ENCODE measurements around the gene ACTR1B.
A peak's percentile ranks its signal among the peaks of the same experiment; 100 is the strongest.
"Not testable (repeated sequence)": the region's sequence is repeated elsewhere in the genome, so short reads cannot be mapped to it uniquely, and the experiment has no call there.

The ACTR1B gene

DNA sequence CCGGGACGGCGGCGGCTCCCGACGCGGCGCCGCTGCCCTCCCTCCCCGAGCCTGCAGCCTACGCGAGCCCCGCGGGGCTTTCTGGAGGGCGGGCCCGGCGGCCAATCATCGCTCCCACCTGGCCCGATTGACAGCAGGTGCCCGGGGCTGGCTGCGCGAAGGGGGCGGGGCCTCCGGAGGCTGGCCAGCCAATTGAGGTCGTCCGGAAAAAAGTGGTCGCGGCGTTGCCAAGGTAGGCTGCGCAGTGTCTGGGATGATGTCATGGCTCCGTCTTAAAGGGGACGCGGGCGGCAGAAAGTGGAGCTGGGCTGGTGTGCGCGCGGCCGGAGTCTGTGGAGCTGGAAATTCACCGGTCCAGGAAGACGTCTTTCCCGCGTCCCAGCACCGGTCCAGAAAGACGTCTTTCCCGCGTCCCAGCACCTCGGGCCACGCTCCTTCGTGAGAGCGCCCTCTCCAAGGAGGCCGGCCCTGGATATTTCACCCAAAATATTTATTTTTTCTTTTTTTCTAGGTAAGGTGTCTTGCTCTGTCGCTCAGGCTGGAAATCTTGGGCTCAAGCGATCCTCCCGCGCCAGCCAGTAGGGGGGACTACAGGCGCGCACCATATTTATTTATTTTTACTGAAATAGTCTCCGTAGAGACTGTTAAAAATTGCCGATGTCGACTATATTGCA is at the start of gene ACTR1B:
Gene ACTR1B (minus strand): TSS at position 83 of the 674 bp plus-strand sequence. CDS start 154 bp downstream, outside the sequence.
- intact Hi-C loops (cut with DNase I) = loop anchor here (1.0 kb wide), 1 partner anchor 18 kb away; the partner anchor contains the start of gene COX5B

DNA sequence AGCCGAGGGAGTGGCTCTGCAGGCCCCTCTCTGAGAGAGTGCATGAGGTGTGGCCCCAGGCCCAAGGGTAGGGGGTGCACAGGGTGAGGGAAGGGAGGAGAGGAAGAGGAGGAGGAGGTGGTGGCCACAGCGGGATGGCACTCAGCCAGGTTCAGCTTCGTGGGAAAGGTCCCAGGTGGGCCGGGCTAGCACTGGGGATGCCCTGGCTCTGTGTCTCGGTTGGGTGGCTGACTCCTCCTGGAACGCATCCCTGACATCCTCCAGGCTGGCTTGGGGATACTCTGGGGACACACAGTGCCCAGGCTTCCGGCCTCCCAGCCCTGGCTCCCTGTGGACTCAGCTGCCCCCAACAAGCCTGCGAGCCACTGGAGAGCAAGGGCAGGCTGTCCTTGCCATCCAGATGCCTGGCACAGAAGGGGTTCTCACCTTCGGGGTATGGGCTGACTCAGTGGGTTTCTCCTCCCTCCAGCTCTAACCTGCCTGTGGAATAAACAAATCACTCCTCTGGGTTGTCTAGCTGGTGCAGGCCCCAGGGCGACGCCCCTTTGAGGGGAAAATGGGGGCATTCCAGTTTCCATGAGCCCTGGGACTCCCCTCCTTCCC is 49.0 kb upstream of the ACTR1B start:
- DNase-seq = peak in 1 of 42 donors; percentile 0
- intact Hi-C loops (cut with DNase I) = no loop called here

More for the DNA sequence above, at the start of gene ACTR1B:
- DNase-seq = peak; percentile 96 to 99 (median 98)

- DNase-seq; intact Hi-C loops (cut with DNase I): not testable (repeated sequence)
Observed at GRCh38 chr2:97712175-97712574, 48.3 kb upstream of the ACTR1B start.

GRCh38 chr2:97711394-97711711 is 47.5 kb upstream of the ACTR1B start:
- intact Hi-C loops (cut with DNase I) = no loop called here
- DNase-seq = no peak

DNA sequence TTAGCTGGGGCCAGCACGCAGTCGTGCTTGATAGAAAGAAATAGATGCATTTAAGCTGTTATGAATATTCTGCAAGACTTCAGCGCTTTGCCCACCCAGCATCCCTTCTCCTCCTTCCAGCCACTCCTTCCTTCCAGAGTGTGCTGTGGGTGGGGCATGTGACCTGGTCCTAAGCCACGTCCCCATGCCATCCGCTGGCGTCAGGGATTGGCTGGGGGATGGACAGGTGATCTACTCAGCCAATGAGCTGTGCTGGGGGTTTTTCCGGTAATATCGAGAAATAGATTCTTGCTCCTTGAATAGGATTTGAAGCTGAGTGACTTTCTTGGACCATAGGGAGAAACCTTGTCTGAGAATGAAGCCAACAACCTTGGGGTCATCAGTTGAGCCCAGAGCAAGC is 44.8 kb upstream of the ACTR1B start:
- intact Hi-C loops (cut with DNase I) = no loop called here
- DNase-seq = no peak

DNA sequence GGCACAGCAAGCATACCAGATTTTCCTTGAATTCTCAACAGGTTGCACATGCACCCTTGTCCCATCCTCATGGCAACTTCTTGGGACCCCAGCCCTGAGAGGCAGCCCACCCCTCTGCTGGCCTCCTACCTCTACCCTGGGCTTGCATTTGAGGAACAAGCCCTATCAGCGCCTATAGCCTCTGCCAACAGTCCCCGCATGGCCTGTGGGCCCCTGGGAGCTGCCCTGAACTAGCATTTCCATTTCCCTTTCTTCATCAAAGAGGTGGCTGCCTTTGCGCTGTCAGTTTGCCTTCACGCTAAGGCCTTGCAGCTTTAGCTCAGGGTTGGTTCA is 44.2 kb upstream of the ACTR1B start:
- DNase-seq = no peak
- intact Hi-C loops (cut with DNase I) = no loop called here

DNA sequence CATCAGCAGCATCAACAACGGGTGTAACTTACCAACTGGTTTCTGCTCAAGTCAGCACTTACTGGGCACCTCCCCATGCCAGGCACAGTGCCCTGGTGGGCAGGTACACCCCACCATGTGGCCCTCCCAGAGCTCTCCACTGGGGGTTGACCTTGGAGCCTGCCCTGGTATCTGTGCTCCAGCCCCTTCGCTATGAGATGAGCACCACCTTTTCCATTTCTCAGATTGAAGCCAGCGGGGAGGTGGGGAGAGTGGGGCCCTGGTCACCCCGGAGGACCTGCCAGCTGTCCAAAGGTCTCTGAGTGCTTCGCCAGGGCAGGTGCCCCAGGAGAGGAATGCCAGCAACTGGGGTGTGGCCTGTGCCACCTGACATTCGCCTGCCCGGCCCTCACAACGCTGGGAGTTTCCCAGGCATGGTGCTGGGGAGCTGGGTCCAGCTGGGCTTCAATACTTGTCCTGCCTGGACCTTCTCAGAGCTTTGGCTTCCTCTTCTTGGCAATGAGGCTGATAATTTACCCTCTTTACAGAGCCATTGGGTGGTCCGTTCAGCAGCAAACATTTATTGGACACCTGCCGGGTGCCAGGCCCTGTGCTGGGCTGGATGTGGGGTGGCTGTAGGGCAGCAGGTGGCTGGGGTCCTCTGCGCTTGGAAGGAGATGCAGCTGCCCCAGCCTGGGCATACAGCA is 43.7 kb upstream of the ACTR1B start:
- DNase-seq = peak in 2 of 42 donors; percentile 4 to 10
- intact Hi-C loops (cut with DNase I) = no loop called here

GRCh38 chr2:97706708-97707345 is 43.0 kb upstream of the ACTR1B start:
- peak in 2 of 42 donors; percentile 3 to 9 for DNase-seq
- intact Hi-C loops (cut with DNase I) = no loop called here

- intact Hi-C loops (cut with DNase I) = no loop called here
- peak in 1 of 42 donors; percentile 20 for DNase-seq
Observed at GRCh38 chr2:97706112-97706511, 42.3 kb upstream of the ACTR1B start.

GRCh38 chr2:97704989-97705388 is 41.1 kb upstream of the ACTR1B start:
- intact Hi-C loops (cut with DNase I) = no loop called here
- peak in 3 of 42 donors; percentile 1 to 10 (median 2) for DNase-seq

- DNase-seq = no peak
- intact Hi-C loops (cut with DNase I) = no loop called here
Observed at GRCh38 chr2:97703741-97704140, 39.9 kb upstream of the ACTR1B start.

GRCh38 chr2:97702731-97703470 is 39.1 kb upstream of the ACTR1B start:
- intact Hi-C loops (cut with DNase I) = no loop called here

DNA sequence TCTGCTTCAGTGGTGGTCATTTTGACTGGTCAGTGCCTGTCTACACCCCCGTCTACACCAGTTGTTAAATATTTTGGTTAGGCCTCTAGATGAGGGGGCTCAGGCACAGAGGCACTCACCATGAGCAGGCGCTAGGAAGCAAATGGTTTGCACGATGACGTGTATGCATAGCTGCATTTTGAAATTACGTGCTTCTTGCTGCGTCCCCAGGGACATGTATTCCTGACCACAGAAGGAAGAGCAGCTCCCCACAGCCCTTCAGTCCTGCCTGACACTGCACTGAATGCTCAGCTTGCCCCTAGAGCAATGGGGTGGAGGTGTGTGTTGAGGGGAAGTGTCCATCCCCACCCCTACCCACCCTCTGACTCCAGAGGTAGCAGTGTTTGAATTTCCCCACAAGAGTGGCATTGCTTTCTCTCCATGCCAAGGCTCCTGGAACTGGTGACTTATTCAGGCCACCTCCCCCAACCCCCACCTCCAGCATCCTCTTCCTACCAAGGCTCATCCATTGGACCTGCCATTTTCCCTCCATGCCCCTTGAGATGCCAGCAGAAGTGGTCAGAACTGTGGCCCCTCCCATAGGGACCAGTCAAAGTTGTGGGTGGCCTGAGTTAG is 38.1 kb upstream of the ACTR1B start:
- intact Hi-C loops (cut with DNase I) = no loop called here
- peak in 2 of 42 donors; percentile 5 to 6 for DNase-seq

More at GRCh38 chr2:97702731-97703470, 39.1 kb upstream of the ACTR1B start:
- DNase-seq = peak in 2 of 42 donors; percentile 15 to 31

DNA sequence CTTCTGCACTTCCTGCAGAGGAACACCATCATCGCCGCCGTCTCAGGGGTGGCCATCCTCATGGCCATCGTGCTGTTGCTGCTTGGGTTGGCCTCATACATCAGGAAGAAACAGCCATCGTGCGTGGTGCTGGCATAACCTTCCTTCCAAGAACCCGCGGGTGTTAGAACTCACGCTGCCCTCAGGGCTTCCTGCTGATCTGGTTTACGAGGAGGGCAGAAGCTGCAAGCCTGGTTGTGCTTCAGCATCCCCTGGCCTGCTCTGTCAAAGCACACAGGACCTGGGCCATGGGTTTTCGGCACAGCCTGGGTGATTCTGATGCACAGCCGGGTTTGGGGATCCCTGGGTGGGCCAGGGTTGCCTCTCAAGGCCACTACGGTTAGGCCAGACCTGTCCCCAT is 37.3 kb upstream of the ACTR1B start:
- DNase-seq = peak in 3 of 42 donors; percentile 5 to 23 (median 12)
- intact Hi-C loops (cut with DNase I) = no loop called here

GRCh38 chr2:97699765-97700444 is 36.1 kb upstream of the ACTR1B start:
- intact Hi-C loops (cut with DNase I) = no loop called here
- peak in 40 of 42 donors; percentile 41 to 84 (median 64) for DNase-seq

GRCh38 chr2:97698530-97698929 is 34.7 kb upstream of the ACTR1B start:
- intact Hi-C loops (cut with DNase I) = no loop called here
- DNase-seq = no peak

GRCh38 chr2:97697252-97698235 is 33.7 kb upstream of the ACTR1B start:
- DNase-seq = peak; percentile 75 to 99 (median 95)
- intact Hi-C loops (cut with DNase I) = no loop called here

Data from head of caudate nucleus (tissue), 42 donors.